Thyroid gland (tissue), 4 donors: ENCODE results near the gene NOP16.

Source experiments
- CTCF ChIP-seq, 6 experiments: fragments of 200-600 bp in 3 of 6; fragments of 450-650 bp in 3 of 6; sonication (generic) in 3 of 6; IDR thresholded peaks; one replicate each; pipeline ENCODE4 v1.5.1; 2016 to 2019; ENCODE audit warnings: antibody characterized with exemption in 6 of 6, mild to moderate bottlenecking in 2 of 6, inconsistent platforms in 1 of 6, moderate library complexity in 1 of 6
- POLR2A ChIP-seq, 2 donors: fragments of 450-650 bp; IDR thresholded peaks; one replicate each; pipeline ENCODE4 v1.6.1; 2017; ENCODE audit warnings: antibody characterized with exemption in 2 of 2, mild to moderate bottlenecking in 2 of 2, moderate library complexity in 1 of 2

DNA sequence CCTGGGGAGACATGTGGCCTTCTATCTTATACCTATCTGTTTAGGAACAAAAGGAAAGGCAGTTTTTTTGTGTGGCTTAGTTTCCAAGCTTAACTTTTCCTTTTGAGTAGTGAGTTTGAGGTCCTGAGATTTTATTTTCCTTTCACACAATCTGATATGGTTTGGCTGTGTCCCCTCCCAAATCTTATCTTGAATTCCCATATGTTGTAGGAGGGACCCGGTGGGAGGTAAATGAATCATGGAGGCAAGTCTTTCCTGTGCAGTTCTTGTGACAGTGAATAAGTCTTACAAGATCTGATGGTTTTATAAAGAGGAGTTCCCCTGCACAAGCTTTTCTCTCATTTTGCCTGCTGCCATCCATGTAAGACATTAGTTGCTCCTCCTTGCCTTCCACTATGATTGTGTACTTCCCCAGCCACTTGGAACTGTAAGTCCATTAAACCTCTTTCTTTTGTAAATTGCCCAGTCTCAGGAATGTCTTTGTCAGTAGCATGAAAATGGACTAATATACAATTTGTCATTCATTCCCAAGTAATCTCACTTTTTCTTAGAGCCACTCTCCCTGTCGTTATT lies 32.7 kb upstream of the NOP16 start:
- TF ChIP-seq CTCF (IDR thresholded peaks at IDR 0.05) (no peak), POLR2A (IDR thresholded peaks at IDR 0.05) (no peak)
